Endothelial cell (in vitro differentiated cells): Measurements from ENCODE around the gene TIGD3. TPM values are rescaled to one million over a fixed set of nuclear protein-coding genes. Genes with fewer than 3 reads are reported as not detected.

Experiments used
- DNase-seq: peaks from one replicate; pipeline ENCODE4 v3.0.0; 2021; ENCODE audit warnings: low spot score
- H3K27ac Mint-ChIP-seq: one replicate; pipeline ENCODE4 v1.8.0; 2021; ENCODE audit warnings: mixed read lengths, inconsistent platforms; ENCODE audit not compliant: unreplicated experiment
- H3K27me3 Mint-ChIP-seq: one replicate; pipeline ENCODE4 v1.8.0; 2021; ENCODE audit warnings: mild to moderate bottlenecking, moderate library complexity, mixed read lengths, inconsistent platforms; ENCODE audit not compliant: unreplicated experiment
- H3K36me3 Mint-ChIP-seq: one replicate; pipeline ENCODE4 v1.8.0; 2021; ENCODE audit warnings: mild to moderate bottlenecking, low read depth, mixed read lengths, inconsistent platforms; ENCODE audit not compliant: unreplicated experiment
- H3K4me1 Mint-ChIP-seq: one replicate; pipeline ENCODE4 v1.8.0; 2021; ENCODE audit warnings: mild to moderate bottlenecking, mixed read lengths, inconsistent platforms; ENCODE audit not compliant: unreplicated experiment
- H3K4me3 Mint-ChIP-seq: one replicate; pipeline ENCODE4 v1.8.0; 2021; ENCODE audit warnings: mild to moderate bottlenecking, mixed read lengths, inconsistent platforms; ENCODE audit not compliant: unreplicated experiment
- H3K9me3 Mint-ChIP-seq: one replicate; pipeline ENCODE4 v1.8.0; 2021; ENCODE audit warnings: mixed read lengths, inconsistent platforms; ENCODE audit not compliant: unreplicated experiment
- CTCF ChIP-seq: fragments of 200-600 bp; sonication (generic); IDR thresholded peaks from one replicate; pipeline ENCODE4 v1.5.0; 2021; ENCODE audit warnings: antibody characterized with exemption; ENCODE audit not compliant: unreplicated experiment
- total RNA-seq: library from RNA; stranded (reverse); fragmentation: NEBNext Ultra II Directional; extraction: Animal tissue kit (Norgen Biotek cat#: 25700); gene quantifications from one replicate; pipeline ENCODE4 v1.2.1, GENCODE V29; 2021; ENCODE audit not compliant: unreplicated experiment

Gene TIGD3
- total RNA-seq, 1 donor from 2014 or later: 0.44 TPM

- peaks cover 6% of the 10 kb centered on the region for H3K36me3 Mint-ChIP-seq
- no peak for TF ChIP-seq CTCF
- peaks cover 49% of the 10 kb centered on the region for H3K4me1 Mint-ChIP-seq
- DNase-seq: no peak
- H3K27ac Mint-ChIP-seq: peak overlapping the region; percentile 39
- peak overlapping the region; percentile 47 for H3K4me3 Mint-ChIP-seq
- H3K9me3 Mint-ChIP-seq: no peaks in the 10 kb centered on the region
- peaks cover 12% of the 10 kb centered on the region for H3K27me3 Mint-ChIP-seq
These were observed 34.2 kb downstream of the TIGD3 start for GRCh38 chr11:65388731-65389130.

DNA sequence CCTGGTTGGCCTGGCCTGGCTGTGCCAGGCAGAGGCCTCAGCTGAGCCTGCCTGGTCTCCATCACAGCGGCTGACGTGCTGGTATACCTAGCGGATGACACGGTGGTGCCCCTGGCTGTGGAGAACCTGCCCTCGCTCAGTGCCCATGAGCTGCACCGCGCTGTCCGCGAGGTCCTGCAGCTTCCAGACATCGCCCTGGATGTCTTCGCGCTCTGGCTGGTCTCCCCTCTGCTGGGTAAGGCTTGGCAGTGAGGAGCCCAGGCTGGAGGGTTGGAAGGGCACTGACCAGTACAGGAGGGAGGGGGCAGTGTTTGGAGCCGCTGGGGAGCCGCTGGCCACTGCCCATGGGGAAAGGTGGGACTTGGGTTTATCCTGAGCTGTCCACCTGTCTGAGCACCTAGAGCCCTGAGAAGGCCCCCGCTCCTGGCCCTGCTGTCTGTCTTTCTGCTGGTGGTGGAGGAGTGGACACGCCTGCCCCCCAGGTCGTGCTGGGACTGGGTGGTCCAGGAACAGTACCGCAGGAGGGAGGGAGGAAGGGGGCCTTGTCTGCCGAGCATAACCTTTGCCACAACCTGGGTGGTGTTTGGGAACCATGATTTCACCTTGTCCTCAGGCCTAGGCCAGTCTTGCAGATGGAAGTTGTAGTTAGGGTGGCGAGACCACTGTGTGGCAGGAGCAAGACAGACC, 34.9 kb downstream of the TIGD3 start:
- Mint-ChIP-seq H3K4me1 (peaks cover 42% of the 10 kb centered on the region), H3K4me3 (no peak overlapping the region), H3K27me3 (peaks cover 12% of the 10 kb centered on the region), H3K27ac (peak overlapping the region; percentile 77), H3K36me3 (peaks cover 6% of the 10 kb centered on the region), H3K9me3 (no peaks in the 10 kb centered on the region)
- no peak for TF ChIP-seq CTCF
- DNase-seq: no peak

GRCh38 chr11:65390099-65390941, 35.8 kb downstream of the TIGD3 start:
- DNase-seq: no peak
- peaks cover 8% of the 10 kb centered on the region for H3K27me3 Mint-ChIP-seq
- H3K27ac Mint-ChIP-seq: peak overlapping the region; percentile 77
- H3K4me3 Mint-ChIP-seq: no peak overlapping the region
- H3K36me3 Mint-ChIP-seq: peaks cover 6% of the 10 kb centered on the region
- peaks cover 35% of the 10 kb centered on the region for H3K4me1 Mint-ChIP-seq
- no peaks in the 10 kb centered on the region for H3K9me3 Mint-ChIP-seq
- no peak for TF ChIP-seq CTCF

- DNase-seq: peak; percentile 48
- Mint-ChIP-seq H3K4me3 (no peak overlapping the region), H3K36me3 (peaks cover 6% of the 10 kb centered on the region), H3K27ac (peak overlapping the region; percentile 77), H3K4me1 (peaks cover 35% of the 10 kb centered on the region), H3K9me3 (no peaks in the 10 kb centered on the region), H3K27me3 (peaks cover 8% of the 10 kb centered on the region)
- no peak for TF ChIP-seq CTCF
These were observed 36.4 kb downstream of the TIGD3 start for GRCh38 chr11:65390996-65391395.
